ENCODE measurements around the gene SLC6A1.

SLC6A1 gene

DNA sequence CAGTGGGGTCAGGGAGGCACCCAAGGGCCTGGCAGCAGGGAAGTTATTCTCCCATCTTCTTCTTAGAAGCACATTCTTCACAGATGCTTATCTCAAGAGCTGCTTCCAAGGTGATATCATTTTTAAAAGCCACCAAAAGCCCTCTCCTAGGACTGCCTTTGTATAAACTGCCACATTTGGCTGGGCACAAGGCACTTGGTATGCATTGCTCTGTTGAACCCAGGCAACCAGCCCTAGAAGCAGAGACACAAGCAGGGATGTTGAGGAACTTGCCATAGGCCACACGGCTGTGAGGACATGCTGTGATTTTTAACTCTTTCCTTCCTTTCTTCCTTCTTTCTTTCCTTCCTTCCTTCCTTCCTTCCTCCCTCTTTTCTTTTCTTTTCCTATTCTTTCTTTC, 7.4 kb upstream of the SLC6A1 start:
- Histone ChIP-seq H3K36me3 (ENCODE audit: low read length) (no peaks in the 10 kb centered on the region), H3K9me3 (ENCODE audit: insufficient read depth, low read length) (no peaks in the 10 kb centered on the region), H2AFZ (ENCODE audit: low read depth, low read length, severe bottlenecking) (no peak overlapping the region), H3K27ac (ENCODE audit: low read depth, low read length) (no peak overlapping the region), H3F3A (ENCODE audit: insufficient read depth) (no peaks in the 10 kb centered on the region), H3K27me3 (ENCODE audit: low read length) (no peaks in the 10 kb centered on the region), H3K4me3 (ENCODE audit: insufficient read depth, low read length, poor library complexity, severe bottlenecking) (no peak overlapping the region), H3K79me2 (ENCODE audit: insufficient read depth, low read length) (no peaks in the 10 kb centered on the region), H4K20me1 (ENCODE audit: low read depth, low read length) (no peaks in the 10 kb centered on the region), H3K9me2 (replicated peaks; ENCODE audit: insufficient read depth, low read length) (no peaks in the 10 kb centered on the region), H3K9ac (ENCODE audit: low read length) (no peak overlapping the region), H3K4me2 (ENCODE audit: low read depth, low read length, poor library complexity, severe bottlenecking) (no peak overlapping the region)
- TF ChIP-seq CTCF (IDR thresholded peaks at IDR 0.05; ENCODE audit: insufficient read depth, low read length, poor library complexity, severe bottlenecking), result no peak
- TF ChIP-seq EZH2phosphoT487 (conservative IDR thresholded peaks at IDR 0.05; ENCODE audit: low read length), result no peak

DNA sequence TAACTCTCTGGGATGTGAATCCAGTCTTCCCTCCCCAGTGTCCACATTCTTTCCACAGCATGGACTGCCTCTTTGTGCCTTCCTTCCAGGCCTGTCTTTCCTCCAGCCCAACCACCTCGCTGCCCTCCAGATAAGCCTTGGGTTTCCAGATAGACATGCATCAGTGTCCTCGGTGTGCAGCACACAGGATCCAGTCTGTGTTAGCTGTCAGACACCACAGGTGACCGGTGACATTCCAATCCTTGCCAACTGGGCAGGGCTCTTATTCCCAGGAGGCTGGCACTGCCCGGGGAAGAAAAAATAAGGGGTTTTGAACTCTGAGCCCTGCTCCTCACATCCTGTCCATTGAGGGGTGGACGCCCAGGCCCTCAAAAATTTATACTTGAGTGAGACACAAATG, 6.0 kb upstream of the SLC6A1 start:
- H3K27me3 ChIP-seq (ENCODE audit: low read length), result no peaks in the 10 kb centered on the region
- no peak overlapping the region for H3K27ac ChIP-seq (ENCODE audit: low read depth, low read length)
- H3K9me2 ChIP-seq (replicated peaks; ENCODE audit: insufficient read depth, low read length), result no peaks in the 10 kb centered on the region

DNA sequence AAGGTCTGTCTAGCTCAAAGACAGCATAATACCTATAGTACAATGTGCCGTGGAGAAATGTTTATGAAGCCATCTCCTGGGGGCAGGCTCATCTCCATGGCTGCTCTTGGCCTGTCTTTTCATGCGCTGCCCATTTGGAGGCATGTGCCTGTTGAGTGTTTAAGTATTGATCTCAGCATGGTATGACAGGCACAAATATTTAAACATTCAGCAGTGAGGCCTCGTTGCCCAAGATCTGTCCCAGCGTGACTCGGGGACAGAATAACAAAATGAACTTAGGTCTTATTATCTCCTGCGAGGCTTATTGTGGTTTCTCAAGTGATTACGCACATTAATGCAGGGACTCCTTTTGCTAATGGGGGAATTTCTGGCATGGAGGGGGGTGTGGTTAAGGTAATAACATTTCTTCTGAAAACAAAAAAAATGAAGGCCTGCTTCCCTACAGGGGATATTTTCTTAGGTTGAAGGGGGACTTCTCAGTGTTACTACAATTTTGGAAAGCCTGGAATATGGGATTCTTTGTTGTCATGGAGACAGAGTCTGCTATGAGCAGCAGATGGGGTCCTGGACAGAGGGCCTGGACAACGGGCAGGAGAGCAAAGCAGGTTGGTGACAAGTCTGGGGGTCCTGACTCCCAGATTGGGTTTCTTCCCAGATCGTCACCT, 4.4 kb upstream of the SLC6A1 start:
- Histone ChIP-seq H3K27ac (ENCODE audit: low read depth, low read length) (no peak overlapping the region), H3K4me2 (ENCODE audit: low read depth, low read length, poor library complexity, severe bottlenecking) (no peak overlapping the region), H3F3A (ENCODE audit: insufficient read depth) (no peaks in the 10 kb centered on the region), H2AFZ (ENCODE audit: low read depth, low read length, severe bottlenecking) (no peak overlapping the region), H3K36me3 (ENCODE audit: low read length) (no peaks in the 10 kb centered on the region), H3K27me3 (ENCODE audit: low read length) (no peaks in the 10 kb centered on the region), H3K9me2 (replicated peaks; ENCODE audit: insufficient read depth, low read length) (no peaks in the 10 kb centered on the region), H3K4me3 (ENCODE audit: insufficient read depth, low read length, poor library complexity, severe bottlenecking) (no peak overlapping the region), H3K9ac (ENCODE audit: low read length) (no peak overlapping the region), H3K79me2 (ENCODE audit: insufficient read depth, low read length) (no peaks in the 10 kb centered on the region), H4K20me1 (ENCODE audit: low read depth, low read length) (no peaks in the 10 kb centered on the region), H3K9me3 (ENCODE audit: insufficient read depth, low read length) (no peaks in the 10 kb centered on the region)
- TF ChIP-seq EZH2phosphoT487 (conservative IDR thresholded peaks at IDR 0.05; ENCODE audit: low read length) (no peak), CTCF (IDR thresholded peaks at IDR 0.05; ENCODE audit: insufficient read depth, low read length, poor library complexity, severe bottlenecking) (no peak)

More for the DNA sequence above, 6.0 kb upstream of the SLC6A1 start:
- Histone ChIP-seq H3K4me2 (ENCODE audit: low read depth, low read length, poor library complexity, severe bottlenecking) (no peak overlapping the region), H2AFZ (ENCODE audit: low read depth, low read length, severe bottlenecking) (no peak overlapping the region), H3K9me3 (ENCODE audit: insufficient read depth, low read length) (no peaks in the 10 kb centered on the region), H4K20me1 (ENCODE audit: low read depth, low read length) (no peaks in the 10 kb centered on the region), H3K4me3 (ENCODE audit: insufficient read depth, low read length, poor library complexity, severe bottlenecking) (no peak overlapping the region), H3F3A (ENCODE audit: insufficient read depth) (no peaks in the 10 kb centered on the region), H3K36me3 (ENCODE audit: low read length) (no peaks in the 10 kb centered on the region), H3K9ac (ENCODE audit: low read length) (no peak overlapping the region), H3K79me2 (ENCODE audit: insufficient read depth, low read length) (no peaks in the 10 kb centered on the region)
- TF ChIP-seq EZH2phosphoT487 (conservative IDR thresholded peaks at IDR 0.05; ENCODE audit: low read length), result no peak
- no peak for TF ChIP-seq CTCF (IDR thresholded peaks at IDR 0.05; ENCODE audit: insufficient read depth, low read length, poor library complexity, severe bottlenecking)

All from SU-DHL-6 (cell line).